HG03460 (cell line): Measurements from ENCODE around the gene GNAT3.

Source experiments
- ATAC-seq: cut with Tn5 transposase; IDR thresholded peaks from one replicate; pipeline ENCODE4 v1.9.1; 2021; ENCODE audit not compliant: unreplicated experiment

Gene GNAT3

GRCh38 chr7:80427218-80427617 is 84.6 kb downstream of the GNAT3 start:
- ATAC-seq = no peak

- no peak for ATAC-seq
Observed at GRCh38 chr7:80420876-80421275, 91.0 kb downstream of the GNAT3 start.

GRCh38 chr7:80417211-80417793 is 94.6 kb downstream of the GNAT3 start:
- ATAC-seq = no peak

DNA sequence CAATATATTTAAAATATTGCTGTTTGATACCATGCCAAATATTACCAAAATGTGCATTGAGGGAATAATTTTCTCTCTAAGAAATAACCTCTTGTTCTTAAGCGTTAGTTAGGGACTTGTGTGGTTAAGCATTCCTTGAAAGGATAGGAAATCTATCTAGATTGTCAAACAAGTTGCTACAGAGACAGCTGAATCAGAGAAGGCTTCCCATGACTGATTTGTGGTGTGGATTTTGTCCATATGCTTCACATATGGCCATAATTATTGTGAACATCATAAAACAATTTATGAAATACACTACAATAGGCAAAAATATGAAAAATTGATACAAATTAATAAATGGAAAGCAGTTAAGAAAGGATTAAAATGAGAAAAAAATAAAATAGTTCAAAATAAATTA is 96.3 kb downstream of the GNAT3 start:
- no peak for ATAC-seq

GRCh38 chr7:80415114-80415513 is 96.8 kb downstream of the GNAT3 start:
- no peak for ATAC-seq

- ATAC-seq = no peak
Observed at GRCh38 chr7:80414331-80414730, 97.5 kb downstream of the GNAT3 start.

- ATAC-seq = no peak
Observed at GRCh38 chr7:80413383-80413945, 98.4 kb downstream of the GNAT3 start.

DNA sequence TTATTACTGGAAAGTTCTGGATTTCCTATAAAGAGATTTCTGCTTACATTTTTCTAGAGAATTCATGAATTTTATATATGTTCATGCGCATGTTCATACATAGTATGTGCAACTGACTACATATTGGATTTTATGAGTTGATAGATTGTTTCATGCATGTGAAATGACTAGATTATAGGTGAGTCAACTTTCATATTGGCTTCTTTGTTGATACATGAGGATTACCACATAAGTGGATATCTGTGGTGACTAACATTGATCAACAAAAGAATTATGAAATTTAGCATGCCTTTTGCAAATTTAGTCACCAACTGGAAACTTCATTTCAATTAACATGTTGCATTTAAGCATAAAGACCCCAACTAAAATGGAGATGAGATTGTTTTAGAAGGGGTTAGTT is 99.0 kb downstream of the GNAT3 start:
- no peak for ATAC-seq

DNA sequence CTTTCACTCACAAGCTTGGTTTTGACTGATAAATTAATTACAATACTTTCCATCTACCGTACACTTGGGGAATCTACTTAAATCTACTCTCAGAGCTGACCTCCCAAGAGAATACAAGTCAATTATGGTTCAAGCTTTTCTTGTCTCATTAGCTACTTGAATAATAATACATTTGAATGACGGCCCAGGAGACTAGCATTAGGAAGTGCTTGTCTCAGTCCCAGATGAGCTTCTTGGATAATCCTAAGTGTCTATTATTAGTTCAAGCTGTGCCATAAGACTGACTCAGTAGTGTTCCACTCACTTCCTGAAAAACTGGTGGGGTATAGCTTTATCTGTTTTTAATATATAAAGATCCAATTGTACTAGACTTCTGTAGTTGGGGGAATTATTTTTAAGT is 100.2 kb downstream of the GNAT3 start:
- ATAC-seq = no peak

DNA sequence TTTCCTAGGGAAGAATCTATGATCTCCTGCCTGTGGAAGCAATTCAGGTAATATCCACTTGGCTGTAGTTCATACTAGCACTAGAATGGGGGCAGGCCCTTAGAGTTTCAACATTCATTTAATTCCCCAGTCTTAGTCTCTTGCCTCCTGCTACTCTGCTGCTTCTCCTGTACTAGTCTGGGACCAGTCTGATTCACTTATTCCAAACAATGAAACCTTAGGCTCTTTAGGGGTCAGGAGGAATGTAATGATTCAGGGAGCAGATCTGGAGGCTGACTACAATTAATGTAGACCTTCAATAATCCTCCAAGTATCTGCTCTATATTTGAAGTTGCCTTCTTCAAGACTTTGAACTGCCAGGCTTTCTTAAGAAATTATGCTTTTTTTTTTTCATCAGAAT is 101.8 kb downstream of the GNAT3 start:
- ATAC-seq = no peak
